Loucy (cell line): ENCODE data around the gene DOC2A.

Experiments used
- CTCF ChIP-seq: fragments of 200-600 bp; sonication (generic); conservative IDR thresholded peaks from 2 replicates; pipeline ENCODE4 v1.5.1; 2014; ENCODE audit warnings: mild to moderate bottlenecking, antibody characterized with exemption, low read length
- EZH2phosphoT487 ChIP-seq: fragments of 200-600 bp; IDR thresholded peaks from 2 replicates; pipeline ENCODE4 v1.6.1; 2018; ENCODE audit warnings: antibody characterized with exemption, mild to moderate bottlenecking, moderate library complexity, borderline replicate concordance

- TF ChIP-seq CTCF = no peak
- TF ChIP-seq EZH2phosphoT487 = no peak
Measured at GRCh38 chr16:29985271-29985811, 25.5 kb downstream of the DOC2A start.
